ENCODE data around the gene KRTCAP2. TPM values are rescaled to one million over a fixed set of nuclear protein-coding genes. Genes with fewer than 3 reads are reported as not detected.
A peak's percentile ranks its signal among the peaks of the same experiment; 100 is the strongest.
"Not testable (repeated sequence)": the region's sequence is repeated elsewhere in the genome, so short reads cannot be mapped to it uniquely, and the experiment has no call there.

The KRTCAP2 gene
- total RNA-seq, 4 donors from 2014 or later = 77.1 to 180 (median 113) TPM

- Histone ChIP-seq H3K9me3 (no peaks in the 10 kb centered on the region), H3K27ac (peak overlapping the region; percentile 90), H3K4me3 (peak overlapping the region; percentile 89), H3K27me3 (peaks cover 15% of the 10 kb centered on the region), H3K4me1 (peaks cover 45% of the 10 kb centered on the region), H3K36me3 (peaks cover 21% of the 10 kb centered on the region)
- DNase-seq (ENCODE audit: low spot score in 2 of 2) = peak in 1 of 2 donors; percentile 23
- WGBS = 45% methylated on average over 8 of the region's 8 CpGs
- TF ChIP-seq CTCF (IDR thresholded peaks at IDR 0.05) (no peak), POLR2A (IDR thresholded peaks at IDR 0.05) (no peak), POLR2AphosphoS5 (IDR thresholded peaks at IDR 0.05) (no peak), EP300 (IDR thresholded peaks at IDR 0.05) (no peak)
These were observed 1.0 kb downstream of the KRTCAP2 start for GRCh38 chr1:155171836-155172731.

- Histone ChIP-seq H3K27ac (no peak overlapping the region), H3K36me3 (peaks cover 21% of the 10 kb centered on the region), H3K27me3 (peaks cover 15% of the 10 kb centered on the region), H3K9me3 (no peaks in the 10 kb centered on the region), H3K4me1 (peaks cover 42% of the 10 kb centered on the region), H3K4me3 (no peak overlapping the region)
- peak in 1 of 2 donors; percentile 38 for DNase-seq (ENCODE audit: low spot score in 2 of 2)
- no peak for TF ChIP-seq POLR2A (IDR thresholded peaks at IDR 0.05)
- no peak for TF ChIP-seq CTCF (IDR thresholded peaks at IDR 0.05)
- TF ChIP-seq EP300 (IDR thresholded peaks at IDR 0.05) = no peak
- TF ChIP-seq POLR2AphosphoS5 (IDR thresholded peaks at IDR 0.05) = no peak
- 93% methylated on average over 7 of the region's 7 CpGs for WGBS
These were observed 2.3 kb downstream of the KRTCAP2 start for GRCh38 chr1:155170806-155171205.

- peaks cover 42% of the 10 kb centered on the region for H3K4me1 ChIP-seq
- H3K9me3 ChIP-seq = no peaks in the 10 kb centered on the region
- peaks cover 13% of the 10 kb centered on the region for H3K27me3 ChIP-seq
- WGBS = 94% methylated on average over 2 of the region's 2 CpGs
- no peak overlapping the region for H3K4me3 ChIP-seq
- no peak overlapping the region for H3K27ac ChIP-seq
- peaks cover 21% of the 10 kb centered on the region for H3K36me3 ChIP-seq
- DNase-seq (ENCODE audit: low spot score in 2 of 2) = peak in 1 of 2 donors; percentile 32
- TF ChIP-seq EP300 (IDR thresholded peaks at IDR 0.05) (no peak), POLR2A (IDR thresholded peaks at IDR 0.05) (no peak)
These were observed 2.9 kb downstream of the KRTCAP2 start for GRCh38 chr1:155170101-155170785.

- Histone ChIP-seq H3K27ac (no peak overlapping the region), H3K27me3 (peaks cover 8% of the 10 kb centered on the region), H3K36me3 (peaks cover 21% of the 10 kb centered on the region), H3K4me1 (peaks cover 40% of the 10 kb centered on the region), H3K9me3 (no peaks in the 10 kb centered on the region), H3K4me3 (no peak overlapping the region)
- peak in 1 of 2 donors; percentile 29 for DNase-seq (ENCODE audit: low spot score in 2 of 2)
- no peak for TF ChIP-seq POLR2AphosphoS5 (IDR thresholded peaks at IDR 0.05)
- TF ChIP-seq CTCF (IDR thresholded peaks at IDR 0.05) = no peak
- TF ChIP-seq EP300 (IDR thresholded peaks at IDR 0.05) = no peak
- TF ChIP-seq POLR2A (IDR thresholded peaks at IDR 0.05) = no peak
- 59% methylated on average over 5 of the region's 5 CpGs for WGBS
These were observed 3.6 kb downstream of the KRTCAP2 start for GRCh38 chr1:155169541-155169940.

GRCh38 chr1:155168456-155169210, 4.5 kb downstream of the KRTCAP2 start:
- H3K4me3 ChIP-seq = no peak overlapping the region
- no peaks in the 10 kb centered on the region for H3K27me3 ChIP-seq
- peaks cover 21% of the 10 kb centered on the region for H3K36me3 ChIP-seq
- TF ChIP-seq CTCF (IDR thresholded peaks at IDR 0.05) = no peak
- TF ChIP-seq POLR2AphosphoS5 (IDR thresholded peaks at IDR 0.05) = no peak
- TF ChIP-seq EP300 (IDR thresholded peaks at IDR 0.05) = no peak
- TF ChIP-seq POLR2A (IDR thresholded peaks at IDR 0.05) = no peak
- no peak overlapping the region for H3K27ac ChIP-seq
- peaks cover 31% of the 10 kb centered on the region for H3K4me1 ChIP-seq
- H3K9me3 ChIP-seq = no peaks in the 10 kb centered on the region
- DNase-seq (ENCODE audit: low spot score in 2 of 2) = peak in 1 of 2 donors; percentile 12
- 83% methylated on average over 10 of the region's 10 CpGs for WGBS

- not testable (repeated sequence) for H3K4me3 ChIP-seq; H3K27ac ChIP-seq; H3K27me3 ChIP-seq; DNase-seq (ENCODE audit: low spot score in 2 of 2); H3K9me3 ChIP-seq
- WGBS = 37% methylated on average over 4 of the region's 4 CpGs
- H3K4me1 ChIP-seq = peaks cover 26% of the 10 kb centered on the region
- peaks cover 21% of the 10 kb centered on the region for H3K36me3 ChIP-seq
These were observed 5.0 kb downstream of the KRTCAP2 start for GRCh38 chr1:155168105-155168445.
